H9 (cell line): ENCODE data around the gene PPP1R8. TPM values are rescaled to one million over a fixed set of nuclear protein-coding genes. Genes with fewer than 3 reads are reported as not detected.

ENCODE experiments used
- DNase-seq: peaks from one replicate; pipeline ENCODE4 v3.0.0-alpha.2; 2017
- H2AFZ ChIP-seq: one replicate; pipeline ENCODE4 v1.6.1; 2013; ENCODE audit warnings: mild to moderate bottlenecking, low read length, control low read depth, moderate library complexity
- H2AK5ac ChIP-seq: 2 replicates; pipeline ENCODE4 v1.6.1; 2013; ENCODE audit warnings: low read length, control low read depth, mixed read lengths; ENCODE audit not compliant: insufficient read length
- H2BK120ac ChIP-seq: one replicate; pipeline ENCODE4 v1.6.1; 2013; ENCODE audit warnings: low read depth, mild to moderate bottlenecking, low read length, control low read depth, inconsistent platforms; ENCODE audit not compliant: poor library complexity, severe bottlenecking
- H2BK12ac ChIP-seq: 2 replicates; pipeline ENCODE4 v1.6.1; 2013; ENCODE audit warnings: low read length, control low read depth, mixed read lengths, low read depth; ENCODE audit not compliant: insufficient read length
- H2BK15ac ChIP-seq: 2 replicates; pipeline ENCODE4 v1.6.1; 2013; ENCODE audit warnings: low read depth, low read length, control low read depth
- H2BK20ac ChIP-seq: one replicate; pipeline ENCODE4 v1.6.1; 2013; ENCODE audit warnings: low read depth, mild to moderate bottlenecking, low read length, control low read depth, inconsistent platforms; ENCODE audit not compliant: poor library complexity, severe bottlenecking
- H2BK5ac ChIP-seq: 2 replicates; pipeline ENCODE4 v1.6.1; 2013; ENCODE audit warnings: low read length, control low read depth, mixed read lengths; ENCODE audit not compliant: insufficient read length
- H3K14ac ChIP-seq: 2 replicates; pipeline ENCODE4 v1.6.1; 2013; ENCODE audit warnings: low read length, control low read depth; ENCODE audit not compliant: insufficient read depth
- H3K18ac ChIP-seq: 2 replicates; pipeline ENCODE4 v1.6.1; 2013; ENCODE audit warnings: low read depth, mild to moderate bottlenecking, mixed read lengths, low read length, control low read depth; ENCODE audit not compliant: insufficient read length
- H3K23ac ChIP-seq: 2 replicates; pipeline ENCODE4 v1.6.1; 2013; ENCODE audit warnings: low read length, control low read depth, mixed read lengths, low read depth; ENCODE audit not compliant: insufficient read length
- H3K23me2 ChIP-seq: 2 replicates; pipeline ENCODE4 v1.6.1; 2013; ENCODE audit warnings: low read depth, mild to moderate bottlenecking, mixed read lengths, low read length, control low read depth; ENCODE audit not compliant: insufficient read length, poor library complexity, severe bottlenecking
- H3K27ac ChIP-seq: 2 replicates; pipeline ENCODE4 v1.5.1; 2013; ENCODE audit warnings: low read length, control low read depth, mixed read lengths, low read depth; ENCODE audit not compliant: insufficient read length
- H3K27me3 ChIP-seq: 2 replicates; pipeline ENCODE4 v1.6.1; 2013; ENCODE audit warnings: low read length, control low read depth, inconsistent platforms; ENCODE audit not compliant: insufficient read depth
- H3K4ac ChIP-seq: 2 replicates; pipeline ENCODE4 v1.6.1; 2013; ENCODE audit warnings: low read depth, mild to moderate bottlenecking, control low read depth, inconsistent platforms, low read length, moderate library complexity
- H3K4me1 ChIP-seq: 2 replicates; pipeline ENCODE4 v1.6.1; 2013; ENCODE audit warnings: low read length, control low read depth, inconsistent platforms; ENCODE audit not compliant: insufficient read depth
- H3K4me2 ChIP-seq: 2 replicates; pipeline ENCODE4 v1.6.1; 2013; ENCODE audit warnings: low read length, control low read depth, mixed read lengths; ENCODE audit not compliant: insufficient read length, insufficient read depth
- H3K56ac ChIP-seq: 2 replicates; pipeline ENCODE4 v1.6.1; 2013; ENCODE audit warnings: low read depth, mild to moderate bottlenecking, mixed read lengths, low read length, control low read depth; ENCODE audit not compliant: insufficient read length
- H3K79me1 ChIP-seq: 2 replicates; pipeline ENCODE4 v1.6.1; 2013; ENCODE audit warnings: low read depth, mild to moderate bottlenecking, moderate library complexity, low read length, control low read depth, inconsistent platforms; ENCODE audit not compliant: insufficient read depth, poor library complexity, severe bottlenecking
- H3K79me2 ChIP-seq: 2 replicates; pipeline ENCODE4 v1.6.1; 2013; ENCODE audit warnings: low read length, control low read depth, inconsistent platforms; ENCODE audit not compliant: insufficient read depth
- H3K9ac ChIP-seq: 2 replicates; pipeline ENCODE4 v1.6.1; 2013; ENCODE audit warnings: low read length, control low read depth, mixed read lengths; ENCODE audit not compliant: insufficient read length; ENCODE audit errors: extremely low read depth
- H3K9me3 ChIP-seq: one replicate; pipeline ENCODE4 v1.6.1; 2013; ENCODE audit warnings: low read depth, low read length, inconsistent platforms; ENCODE audit not compliant: control insufficient read depth
- H3T11ph ChIP-seq: one replicate; pipeline ENCODE4 v1.6.1; 2013; ENCODE audit warnings: mild to moderate bottlenecking, low read length, control low read depth, inconsistent platforms
- H4K20me1 ChIP-seq: one replicate; pipeline ENCODE4 v1.6.1; 2013; ENCODE audit not compliant: control insufficient read depth, insufficient read length, insufficient read depth
- H4K5ac ChIP-seq: 2 replicates; pipeline ENCODE4 v1.6.1; 2013; ENCODE audit warnings: low read depth, mild to moderate bottlenecking, mixed read lengths, low read length, control low read depth; ENCODE audit not compliant: insufficient read length
- H4K8ac ChIP-seq: replicated peaks from 2 replicates; pipeline ENCODE4 v1.6.1; 2013; ENCODE audit warnings: low read length, control low read depth, mixed read lengths, low read depth; ENCODE audit not compliant: insufficient read length
- H4K91ac ChIP-seq: 2 replicates; pipeline ENCODE4 v1.6.1; 2013; ENCODE audit warnings: low read depth, mild to moderate bottlenecking, moderate library complexity, mixed read lengths, low read length, control low read depth; ENCODE audit not compliant: insufficient read length
- H3K27ac Mint-ChIP-seq, 3 experiments: 2 replicates in 2 of 3; 3 replicates in 1 of 3; pipeline ENCODE4 v1.8.0; 2020 to 2021; ENCODE audit warnings: mixed read lengths in 3 of 3, mild to moderate bottlenecking in 1 of 3, moderate library complexity in 1 of 3
- H3K27me3 Mint-ChIP-seq: 2 replicates; pipeline ENCODE4 v1.8.0; 2021; ENCODE audit warnings: low read depth, mild to moderate bottlenecking, moderate library complexity, mixed read lengths
- H3K36me3 Mint-ChIP-seq, 3 experiments: 2 replicates in 2 of 3; 3 replicates in 1 of 3; pipeline ENCODE4 v1.8.0; 2020 to 2021; ENCODE audit warnings: low read depth in 3 of 3, mixed read lengths in 3 of 3; ENCODE audit not compliant: insufficient read depth in 1 of 3
- H3K4me1 Mint-ChIP-seq, 2 experiments: 2 replicates each; pipeline ENCODE4 v1.8.0; 2020; ENCODE audit warnings: mixed read lengths in 2 of 2
- H3K4me3 Mint-ChIP-seq, 2 experiments: 2 replicates in 1 of 2; 3 replicates in 1 of 2; pipeline ENCODE4 v1.8.0; 2020 to 2021; ENCODE audit warnings: mild to moderate bottlenecking in 2 of 2, mixed read lengths in 2 of 2, moderate library complexity in 1 of 2
- H3K9me3 Mint-ChIP-seq, 2 experiments: 2 replicates in 1 of 2; 3 replicates in 1 of 2; pipeline ENCODE4 v1.8.0; 2020; ENCODE audit warnings: mild to moderate bottlenecking in 2 of 2, mixed read lengths in 2 of 2, moderate library complexity in 1 of 2
- CTCF ChIP-seq: fragments of 200-600 bp; sonication (generic); conservative IDR thresholded peaks from 3 replicates; pipeline ENCODE4 v1.8.0; 2021; ENCODE audit warnings: antibody characterized with exemption, mild to moderate bottlenecking
- WGBS: extraction: QIAGEN DNeasy Blood & Tissue Kit; methylation state at CpG from one replicate; pipeline ENCODE4 v1.1.7; 2013; ENCODE audit warnings: missing lambda C conversion rate, low lambda C conversion rate, mixed read lengths; ENCODE audit not compliant: insufficient read length; ENCODE audit errors: extremely low coverage; 5-methylcytosine and 5-hydroxymethylcytosine counted together
- total RNA-seq: library from RNA; stranded (reverse); gene quantifications from 2 replicates; pipeline ENCODE4 v1.2.1, GENCODE V29; 2021

Gene PPP1R8
- total RNA-seq, 1 experiment from 2014 or later: 58.8 TPM

- H2BK5ac ChIP-seq: no peak overlapping the region
- no peak overlapping the region for H2AFZ ChIP-seq
- H3K27ac ChIP-seq: no peak overlapping the region
- Mint-ChIP-seq H3K4me1 (peaks cover 8 to 9% of the 10 kb centered on the region in 2 experiments), H3K27ac (no peak overlapping the region), H3K36me3 (peaks cover 0 to 3% (median 0%) of the 10 kb centered on the region in 3 experiments; a peak in 2 of 7 replicates), H3K9me3 (no peaks in the 10 kb centered on the region), H3K27me3 (no peaks in the 10 kb centered on the region), H3K4me3 (no peak overlapping the region)
- DNase-seq: no peak
- no peak overlapping the region for H4K91ac ChIP-seq
- H2AK5ac ChIP-seq: no peak overlapping the region
- no peak overlapping the region for H3K14ac ChIP-seq
- no peaks in the 10 kb centered on the region for H3K9me3 ChIP-seq
- no peak overlapping the region for H3K9ac ChIP-seq
- no peak overlapping the region for H4K8ac ChIP-seq
- H3K18ac ChIP-seq: no peak overlapping the region
- H3K27me3 ChIP-seq: no peaks in the 10 kb centered on the region
- no peak overlapping the region for H3K4ac ChIP-seq
- H2BK120ac ChIP-seq: no peak overlapping the region
- no peaks in the 10 kb centered on the region for H3K23me2 ChIP-seq
- H3K56ac ChIP-seq: no peak overlapping the region
- no peak for TF ChIP-seq CTCF
- no peak overlapping the region for H2BK12ac ChIP-seq
- no CpG with 5 or more reads among the region's 6 CpGs for WGBS
- no peaks in the 10 kb centered on the region for H4K20me1 ChIP-seq
- no peak overlapping the region for H3K23ac ChIP-seq
- H3K79me2 ChIP-seq: no peaks in the 10 kb centered on the region
- H2BK15ac ChIP-seq: no peak overlapping the region
- no peaks in the 10 kb centered on the region for H3K79me1 ChIP-seq
- peaks cover 3% of the 10 kb centered on the region for H3K4me1 ChIP-seq
- no peak overlapping the region for H4K5ac ChIP-seq
- no peak overlapping the region for H3T11ph ChIP-seq
- H3K4me2 ChIP-seq: no peak overlapping the region
- H2BK20ac ChIP-seq: no peak overlapping the region
Measured at GRCh38 chr1:27811741-27812500, 18.7 kb upstream of the PPP1R8 start.
